ENCODE data around the gene TRERF1.
"Not testable (repeated sequence)": the region's sequence is repeated elsewhere in the genome, so short reads cannot be mapped to it uniquely, and the experiment has no call there.

Gene TRERF1

GRCh38 chr6:42222448-42222847 is 229.3 kb downstream of the TRERF1 start:
- DNase-seq (ENCODE audit: low spot score) = no peak

- DNase-seq (ENCODE audit: low spot score) = no peak
Measured at GRCh38 chr6:42221546-42221945, 230.2 kb downstream of the TRERF1 start.

DNA sequence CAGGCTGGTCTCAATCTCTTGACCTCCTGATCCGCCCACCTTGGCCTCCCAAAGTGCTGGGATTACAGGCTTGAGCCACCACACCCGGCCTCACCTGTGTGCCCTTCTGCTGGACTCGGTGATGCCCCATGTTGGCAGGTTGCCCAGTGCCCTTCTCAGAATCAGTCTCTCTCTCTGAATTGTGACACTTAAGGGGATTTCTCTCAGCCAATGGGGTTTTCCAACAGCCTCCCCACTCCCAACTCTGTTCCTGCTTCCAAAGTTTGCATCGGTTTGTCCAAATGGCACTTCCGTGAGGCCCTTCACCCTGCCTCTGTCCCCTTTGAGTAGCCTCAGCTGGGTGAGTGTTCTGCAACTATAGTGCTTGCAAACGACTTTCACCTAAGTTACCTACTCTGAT is 230.9 kb downstream of the TRERF1 start:
- no peak for DNase-seq (ENCODE audit: low spot score)

DNA sequence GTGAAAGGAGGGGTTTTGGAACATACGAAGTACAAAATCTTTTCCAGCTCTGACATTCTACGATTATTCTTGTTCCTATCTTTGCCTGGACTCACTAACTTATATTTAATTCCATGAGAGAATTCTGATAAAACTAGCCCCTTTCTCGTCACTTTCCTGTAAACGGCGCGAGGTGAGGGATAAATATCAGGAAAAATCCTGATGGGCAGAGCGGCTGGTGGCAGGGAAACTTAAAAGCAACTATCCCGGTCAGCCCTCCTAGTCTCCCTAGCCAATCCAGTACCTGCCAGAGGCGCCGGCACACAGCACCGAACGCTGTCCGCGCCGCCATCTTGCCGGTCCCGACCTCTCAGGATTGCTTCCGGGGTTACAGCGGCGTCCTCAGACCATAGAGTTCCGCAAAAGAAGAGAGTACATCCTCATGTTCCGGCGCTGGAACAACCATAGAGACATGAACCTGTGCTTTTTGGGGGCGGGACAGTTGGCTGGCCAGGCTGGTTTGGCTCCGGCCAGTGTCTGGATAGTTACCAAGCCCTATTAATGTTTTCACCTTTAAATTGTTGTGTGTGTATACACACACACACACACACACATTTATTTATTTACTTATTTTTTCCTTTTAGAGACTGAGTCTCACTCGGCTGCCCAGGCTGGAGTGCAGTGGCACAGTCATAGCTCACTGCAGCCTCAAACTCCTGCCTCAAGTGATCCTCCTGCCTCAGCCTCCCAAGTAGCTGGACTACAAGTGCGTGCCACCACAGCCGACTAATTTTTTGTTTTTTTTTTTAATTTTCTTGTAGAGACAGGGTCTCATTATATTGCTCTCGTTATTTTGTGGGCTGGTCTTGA is 234.0 kb downstream of the TRERF1 start, which contains the start of gene MRPS10:
Gene MRPS10 (minus strand): TSS at position 343 of the 849 bp plus-strand sequence. CDS start 12 bp downstream, at position 331.
- DNase-seq (ENCODE audit: low spot score) = peak; percentile 98

- DNase-seq (ENCODE audit: low spot score) = peak; percentile 60
Measured at GRCh38 chr6:42217157-42217518, 234.6 kb downstream of the TRERF1 start.

DNA sequence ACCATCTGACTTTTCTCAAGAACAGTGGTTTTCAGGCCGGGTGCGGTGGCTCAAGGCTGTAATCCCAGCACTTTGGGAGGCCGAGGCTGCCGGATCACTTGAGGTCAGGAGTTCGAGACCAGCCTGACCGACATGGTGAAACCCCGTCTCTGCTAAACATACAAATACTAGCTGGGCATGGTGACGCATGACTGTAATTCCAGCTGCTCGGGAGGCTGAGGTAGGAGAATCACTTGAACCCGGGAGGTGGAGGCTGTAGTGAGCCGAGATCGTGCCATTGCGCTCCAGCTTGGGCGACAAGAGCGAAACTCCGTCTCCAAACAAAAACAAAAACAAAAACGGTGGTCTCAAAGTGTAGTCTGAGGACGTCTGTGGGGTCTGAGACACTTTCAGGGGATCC is 235.2 kb downstream of the TRERF1 start:
- DNase-seq (ENCODE audit: low spot score) = not testable (repeated sequence)

DNA sequence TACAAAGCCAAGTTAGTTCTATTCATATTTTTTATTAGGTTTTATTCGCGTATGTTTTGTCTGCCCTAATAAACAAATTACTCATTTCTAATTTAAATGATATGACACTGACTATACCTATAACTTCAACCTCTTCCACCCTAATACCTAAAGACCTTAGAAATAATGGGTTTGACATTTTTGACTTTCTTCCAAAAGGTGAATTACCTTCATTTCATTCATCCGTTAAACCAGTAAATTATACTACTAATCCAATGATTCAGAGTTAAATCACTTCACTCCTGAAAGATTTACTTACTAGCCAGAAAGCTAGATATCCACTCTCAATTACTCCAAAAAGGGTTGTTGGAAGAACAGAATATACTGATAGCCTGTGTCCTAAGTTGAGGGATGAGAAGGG is 239.3 kb downstream of the TRERF1 start:
- DNase-seq (ENCODE audit: low spot score) = no peak

- no peak for DNase-seq (ENCODE audit: low spot score)
Measured at GRCh38 chr6:42211726-42212125, 240.0 kb downstream of the TRERF1 start.

- DNase-seq (ENCODE audit: low spot score) = no peak
Measured at GRCh38 chr6:42210551-42210950, 241.2 kb downstream of the TRERF1 start.

GRCh38 chr6:42207559-42207958 is 244.2 kb downstream of the TRERF1 start:
- not testable (repeated sequence) for DNase-seq (ENCODE audit: low spot score)

- DNase-seq (ENCODE audit: low spot score) = no peak
Measured at GRCh38 chr6:42204768-42205282, 246.9 kb downstream of the TRERF1 start.

GRCh38 chr6:42203183-42203582 is 248.5 kb downstream of the TRERF1 start:
- DNase-seq (ENCODE audit: low spot score) = no peak

GRCh38 chr6:42202131-42202915 is 249.4 kb downstream of the TRERF1 start:
- DNase-seq (ENCODE audit: low spot score) = not testable (repeated sequence)

GRCh38 chr6:42201382-42201781 is 250.3 kb downstream of the TRERF1 start:
- DNase-seq (ENCODE audit: low spot score) = no peak

DNA sequence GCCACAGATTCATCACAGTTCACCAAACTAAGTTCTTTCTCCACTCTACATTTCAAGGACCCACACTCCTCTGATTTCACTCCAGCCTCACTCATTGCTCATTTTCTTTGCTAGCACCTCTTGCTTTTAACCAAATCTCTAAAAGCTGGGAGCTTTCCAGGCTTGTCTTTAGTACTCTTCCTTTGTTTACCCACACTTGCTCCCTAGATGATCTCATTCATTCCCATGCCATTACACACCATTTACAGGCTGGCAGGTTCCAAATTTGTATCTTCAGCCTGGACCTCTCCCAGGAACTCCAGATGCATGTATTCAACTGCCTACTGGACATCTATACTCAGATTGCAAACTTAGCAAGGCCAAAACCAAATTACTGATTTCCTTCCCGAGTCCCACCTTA is 251.7 kb downstream of the TRERF1 start:
- no peak for DNase-seq (ENCODE audit: low spot score)

DNA sequence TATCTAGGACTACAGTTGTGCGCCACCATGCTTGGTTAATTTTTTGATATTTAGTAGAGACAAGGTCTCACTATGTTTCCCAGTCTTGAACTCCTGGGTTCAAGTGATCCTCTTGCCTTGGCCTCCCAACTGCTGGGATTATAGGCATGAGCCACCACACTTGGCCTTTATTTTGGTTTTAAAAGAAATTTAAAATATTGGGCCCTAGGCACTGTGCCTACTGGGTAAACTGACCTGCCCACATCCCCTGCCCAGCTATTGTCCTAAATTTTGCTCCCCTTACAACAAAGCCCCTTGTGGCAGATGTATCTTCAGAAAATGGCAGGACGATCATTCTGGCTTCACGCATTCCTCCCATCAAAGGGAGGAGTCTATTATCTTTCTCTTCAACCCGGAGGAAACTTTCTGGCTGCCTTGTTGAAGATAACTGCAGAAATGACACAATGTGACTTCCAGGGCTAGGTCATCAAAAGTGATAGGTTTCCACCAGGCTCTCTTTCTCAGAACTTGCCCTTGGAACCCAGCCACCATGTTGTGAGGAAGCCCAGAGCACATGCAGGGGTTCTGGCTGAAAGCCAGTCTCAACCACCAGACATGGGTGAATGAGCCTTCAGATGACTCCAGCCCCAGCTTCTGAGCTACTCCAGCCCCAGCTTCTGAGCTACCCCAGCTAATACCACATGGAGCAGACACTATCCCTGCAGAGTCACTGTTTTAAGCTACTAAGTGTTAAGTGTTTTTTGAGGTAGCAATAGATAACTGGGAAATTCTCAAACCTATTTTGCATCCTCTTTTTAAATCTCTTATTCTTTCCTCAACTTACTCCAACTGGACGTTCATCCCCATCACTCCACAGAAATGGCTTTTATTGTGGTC is 252.4 kb downstream of the TRERF1 start:
- DNase-seq (ENCODE audit: low spot score) = peak; percentile 19

DNA sequence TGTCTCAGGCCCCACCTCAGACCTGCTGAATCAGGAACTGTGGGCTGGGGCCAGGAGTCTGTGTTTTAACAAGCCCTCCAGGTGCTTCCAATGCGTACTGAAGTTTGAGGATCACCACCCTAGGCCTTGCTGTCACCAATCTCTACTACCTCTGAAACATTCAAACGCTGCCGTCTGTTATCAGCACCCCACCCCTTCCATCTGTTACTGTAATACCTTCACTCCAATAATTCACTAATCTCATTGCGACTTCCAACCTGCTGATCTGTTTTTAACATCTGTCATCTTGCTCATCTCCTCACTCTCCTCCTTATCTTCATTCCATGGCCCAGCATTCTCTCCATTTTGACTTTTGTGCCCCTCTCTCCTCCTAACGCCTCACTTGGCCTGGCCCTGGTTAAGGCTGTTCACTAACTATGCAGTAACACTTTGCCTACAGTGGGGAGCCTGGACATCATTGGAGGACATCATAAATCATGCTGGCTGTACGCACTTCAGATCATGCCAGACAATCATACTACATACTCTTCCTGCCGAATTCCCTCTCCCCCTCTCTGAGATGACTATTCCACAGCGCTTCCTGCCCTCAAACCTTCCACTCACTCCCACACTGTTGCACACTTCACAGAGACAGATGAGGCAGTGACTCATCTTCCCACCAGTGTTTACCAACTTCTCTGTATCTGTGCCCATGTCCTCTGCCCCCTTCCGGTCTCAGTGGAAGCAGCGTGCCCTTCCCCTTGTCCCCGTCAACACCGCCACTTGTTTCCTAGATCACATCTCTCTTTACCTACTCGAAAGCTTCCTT is 254.0 kb downstream of the TRERF1 start:
- no peak for DNase-seq (ENCODE audit: low spot score)

DNA sequence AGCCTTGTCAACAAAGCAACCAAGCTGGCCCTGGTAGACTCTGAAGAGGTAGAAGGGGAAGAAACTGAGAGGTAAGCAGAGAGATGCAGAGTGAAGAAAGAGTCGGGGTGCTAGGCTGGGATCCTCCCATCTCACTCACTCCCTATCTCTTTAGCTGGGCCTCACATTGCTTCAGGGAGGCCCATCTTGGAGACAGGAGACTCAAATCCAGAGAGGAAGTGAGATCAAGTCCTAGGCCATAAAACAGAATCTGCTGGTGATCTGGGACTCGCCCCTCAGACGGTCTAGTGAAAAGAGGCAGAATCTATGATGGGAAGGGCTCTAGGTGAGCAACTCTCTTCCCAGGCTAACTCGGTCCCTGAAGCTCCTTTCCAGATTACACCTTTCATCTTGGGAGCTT is 256.3 kb downstream of the TRERF1 start:
- DNase-seq (ENCODE audit: low spot score) = no peak

DNA sequence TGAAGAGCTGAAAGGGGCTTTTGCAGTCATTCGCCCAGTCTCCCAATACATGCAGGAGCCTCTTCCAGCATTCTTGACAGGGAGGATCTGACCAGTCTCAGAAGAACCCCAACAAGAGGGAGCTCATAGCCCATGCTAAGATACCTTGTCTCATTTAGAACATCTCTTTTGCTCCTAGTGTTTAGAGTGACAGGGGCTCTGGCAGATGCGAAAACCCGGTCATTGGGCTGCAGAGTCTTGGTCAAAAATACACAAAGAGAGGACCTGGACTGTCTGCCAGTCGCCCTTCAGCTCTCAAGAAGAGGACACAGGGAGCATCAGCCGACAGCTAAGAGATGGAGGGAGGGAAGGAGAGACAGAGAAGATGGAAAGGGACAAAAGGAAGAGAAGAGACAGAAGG is 257.7 kb downstream of the TRERF1 start:
- DNase-seq (ENCODE audit: low spot score) = no peak

- no peak for DNase-seq (ENCODE audit: low spot score)
Measured at GRCh38 chr6:42193491-42193894, 258.2 kb downstream of the TRERF1 start.

DNA sequence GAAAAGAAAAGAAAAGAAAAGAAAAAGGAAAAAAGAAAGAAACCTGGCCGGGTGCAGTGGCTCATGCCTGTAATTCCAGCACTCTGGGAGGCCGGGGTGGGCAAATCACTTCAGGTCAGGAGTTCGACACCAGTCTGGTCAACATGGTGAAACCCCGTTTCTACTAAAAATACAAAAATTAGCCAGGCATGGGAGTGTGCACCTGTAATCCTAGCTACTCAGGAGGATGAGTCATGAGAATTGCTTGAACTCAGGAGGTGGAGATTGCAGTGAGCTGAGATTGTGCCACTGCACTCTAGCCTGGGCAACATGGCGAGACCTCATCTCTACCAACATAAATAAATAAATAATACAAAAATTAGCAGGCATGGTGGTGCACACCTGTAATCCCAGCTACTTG is 259.3 kb downstream of the TRERF1 start:
- not testable (repeated sequence) for DNase-seq (ENCODE audit: low spot score)
